Endothelial cell of umbilical vein (primary cell): ENCODE measurements around the gene TAF3. TPM values are rescaled to one million over a fixed set of nuclear protein-coding genes. Genes with fewer than 3 reads are reported as not detected.

Experiments used
- polyA plus RNA-seq, 4 experiments: library from polyadenylated mRNA; depleted of rRNA in 3 of 4; stranded (reverse) in 3 of 4; unstranded in 1 of 4; fragments of >200 nt; gene quantifications; 2 replicates each; pipeline versions ENCODE4 v1.2.1 to v1.2.3, GENCODE V29; 2011 to 2012; ENCODE audit warnings: missing spikeins in 1 of 4
- total RNA-seq: library from RNA; stranded (reverse); gene quantifications from 2 replicates; pipeline ENCODE4 v1.2.3, GENCODE V29; 2021

Gene TAF3
- total and polyA plus RNA-seq, 2 donors (not counting 3 experiments of a cell fraction or from before 2014, with no cell fraction given): 2.4 to 10.5 TPM

Other genes starting within 250 kb of the TAF3 start
- gene ITIH5, start 151.5 kb upstream of the TAF3 start, total RNA-seq: not detected in 2 replicates
- gene ITIH5, start 151.5 kb upstream of the TAF3 start, polyA plus RNA-seq: 0.05 TPM in 1 of 2 replicates, not detected in the other
- not detected in 2 replicates for gene ITIH2, start 115.2 kb upstream of the TAF3 start, total RNA-seq
- gene ITIH2, start 115.2 kb upstream of the TAF3 start, polyA plus RNA-seq: not detected in 2 replicates
- 13.6 and 14.4 TPM in 2 replicates for gene KIN, start 30.5 kb upstream of the TAF3 start, total RNA-seq
- gene KIN, start 30.5 kb upstream of the TAF3 start, polyA plus RNA-seq: 1.7 and 2.6 TPM in 2 replicates
- 275 and 290 TPM in 2 replicates for gene ATP5F1C, start 30.3 kb upstream of the TAF3 start, total RNA-seq
- 184 and 204 TPM in 2 replicates for gene ATP5F1C, start 30.3 kb upstream of the TAF3 start, polyA plus RNA-seq
- 30.9 and 33.0 TPM in 2 replicates for gene GATA3, start 236.2 kb downstream of the TAF3 start, total RNA-seq
- 7.2 and 9.3 TPM in 2 replicates for gene GATA3, start 236.2 kb downstream of the TAF3 start, polyA plus RNA-seq